H1 (cell line): ENCODE data around the gene RHOH. TPM values are rescaled to one million over a fixed set of nuclear protein-coding genes. Genes with fewer than 3 reads are reported as not detected.

ENCODE experiments used
- CTCF ChIA-PET: fragments of 300-600 bp; sonication (Branson Sonifier 250); formaldehyde crosslinking; loops from one replicate; lab custom pipeline; 2021; ENCODE audit not compliant: partially characterized antibody; lab: Charles Lee
- POLR2A ChIA-PET: fragments of 300-600 bp; sonication (Branson Sonifier 250); formaldehyde crosslinking; loops from one replicate; lab custom pipeline; 2021; ENCODE audit warnings: inconsistent platforms; ENCODE audit not compliant: partially characterized antibody; lab: Charles Lee
- DNase-seq, 2 experiments: peaks; one replicate each; pipeline versions ENCODE4 v3.0.0 to v3.0.0-alpha.2; 2010 to 2022; ENCODE audit warnings: low spot score in 2 of 2, low read depth in 1 of 2, mixed read lengths in 1 of 2
- FAIRE-seq: peaks from 2 replicates; lab custom pipeline; 2011; peaks lifted over from hg19 to GRCh38; lab: Jason Lieb, UNC
- H2AFZ ChIP-seq: 2 replicates; pipeline ENCODE4 v1.8.1; 2012; ENCODE audit warnings: low read length, inconsistent platforms
- H2AK5ac ChIP-seq: 2 replicates; pipeline ENCODE4 v1.6.1; 2013; ENCODE audit warnings: low read depth, low read length
- H2BK120ac ChIP-seq: replicated peaks from 2 replicates; pipeline ENCODE3; 2013; ENCODE audit warnings: low read depth, low read length, inconsistent platforms
- H2BK12ac ChIP-seq: 2 replicates; pipeline ENCODE4 v1.6.1; 2013; ENCODE audit warnings: low read depth, low read length
- H2BK15ac ChIP-seq: 2 replicates; pipeline ENCODE4 v1.6.1; 2013; ENCODE audit warnings: low read length
- H2BK20ac ChIP-seq: 2 replicates; pipeline ENCODE4 v1.6.1; 2013; ENCODE audit warnings: low read length
- H2BK5ac ChIP-seq: 2 replicates; pipeline ENCODE4 v1.6.1; 2013; ENCODE audit warnings: low read depth, low read length
- H3K14ac ChIP-seq: 2 replicates; pipeline ENCODE4 v1.6.1; 2013; ENCODE audit warnings: inconsistent platforms; ENCODE audit not compliant: insufficient read length
- H3K18ac ChIP-seq: 2 replicates; pipeline ENCODE4 v1.6.1; 2013; ENCODE audit warnings: low read length; ENCODE audit errors: extremely low read depth
- H3K23ac ChIP-seq: 2 replicates; pipeline ENCODE4 v1.6.1; 2013; ENCODE audit warnings: inconsistent platforms; ENCODE audit not compliant: insufficient read length
- H3K23me2 ChIP-seq: 2 replicates; pipeline ENCODE4 v1.6.1; 2013; ENCODE audit warnings: low read depth, low read length
- H3K27ac ChIP-seq: 2 replicates; pipeline ENCODE4 v1.6.1; 2011; ENCODE audit warnings: low read depth, low read length, inconsistent platforms
- H3K27me3 ChIP-seq, 4 experiments: replicated peaks in 1 of 4; 1 replicate in 1 of 4; 2 replicates in 3 of 4; pipeline versions ENCODE4 v1.6.1 to v1.8.1; 2011 to 2013; ENCODE audit warnings: low read length in 3 of 4, mild to moderate bottlenecking in 3 of 4, inconsistent platforms in 2 of 4, mixed read lengths in 2 of 4, moderate library complexity in 1 of 4; ENCODE audit not compliant: control insufficient read depth in 3 of 4, insufficient read depth in 3 of 4; ENCODE audit errors: extremely low read depth in 1 of 4
- H3K36me3 ChIP-seq, 4 experiments: 2 replicates each; pipeline versions ENCODE4 v1.6.1 to v1.8.1; 2011 to 2013; ENCODE audit warnings: mild to moderate bottlenecking in 4 of 4, low read length in 3 of 4, moderate library complexity in 2 of 4, control low read depth in 1 of 4, inconsistent platforms in 1 of 4; ENCODE audit not compliant: insufficient read depth in 4 of 4, control insufficient read depth in 2 of 4
- H3K4ac ChIP-seq: replicated peaks from 2 replicates; pipeline ENCODE3; 2013; ENCODE audit warnings: low read length, low read depth, mixed read lengths, inconsistent platforms; ENCODE audit not compliant: insufficient read length
- H3K4me1 ChIP-seq, 4 experiments: replicated peaks in 1 of 4; 1 replicate in 1 of 4; 2 replicates in 3 of 4; pipeline versions ENCODE4 v1.6.1 to v1.8.1; 2011 to 2013; ENCODE audit warnings: low read length in 3 of 4, inconsistent platforms in 2 of 4, mixed read lengths in 1 of 4; ENCODE audit not compliant: insufficient read depth in 4 of 4, control insufficient read depth in 3 of 4
- H3K4me2 ChIP-seq, 2 experiments: 2 replicates each; pipeline versions ENCODE4 v1.6.1 to v1.8.1; 2011 to 2013; ENCODE audit warnings: low read depth in 2 of 2, low read length in 2 of 2, control low read depth in 1 of 2, inconsistent platforms in 1 of 2, mild to moderate bottlenecking in 1 of 2; ENCODE audit not compliant: insufficient read depth in 1 of 2
- H3K4me3 ChIP-seq, 4 experiments: fragments of 200-600, 300-600 bp in 1 of 4; sonication (generic), shearing (Covaris generic), sonication (Bioruptor Twin) in 1 of 4; 2 replicates each; pipeline versions ENCODE4 v1.5.1 to v1.8.1; 2011 to 2016; ENCODE audit warnings: low read length in 4 of 4, low read depth in 3 of 4, control low read depth in 2 of 4, inconsistent platforms in 2 of 4, mild to moderate bottlenecking in 2 of 4, mixed read lengths in 1 of 4, moderate library complexity in 1 of 4; ENCODE audit not compliant: insufficient read depth in 2 of 4; ENCODE audit errors: extremely low read depth in 1 of 4
- H3K56ac ChIP-seq: replicated peaks from 2 replicates; pipeline ENCODE3; 2013; ENCODE audit warnings: low read depth, mild to moderate bottlenecking, mixed read lengths, low read length, inconsistent platforms; ENCODE audit not compliant: insufficient read length
- H3K79me1 ChIP-seq: 2 replicates; pipeline ENCODE4 v1.6.1; 2013; ENCODE audit warnings: low read depth, low read length, control low read depth
- H3K79me2 ChIP-seq, 2 experiments: 2 replicates each; pipeline versions ENCODE4 v1.6.1 to v1.8.1; 2012 to 2013; ENCODE audit warnings: low read length in 2 of 2, mild to moderate bottlenecking in 2 of 2, inconsistent platforms in 1 of 2; ENCODE audit not compliant: insufficient read depth in 2 of 2, control insufficient read depth in 1 of 2
- H3K9ac ChIP-seq, 4 experiments: replicated peaks in 1 of 4; 1 replicate in 1 of 4; 2 replicates in 3 of 4; pipeline versions ENCODE4 v1.6.1 to v1.8.1; 2011 to 2013; ENCODE audit warnings: low read depth in 3 of 4, low read length in 3 of 4, control low read depth in 2 of 4, mild to moderate bottlenecking in 2 of 4, moderate library complexity in 2 of 4, inconsistent platforms in 1 of 4; ENCODE audit errors: extremely low read depth in 1 of 4
- H3K9me3 ChIP-seq, 2 experiments: 2 replicates each; pipeline versions ENCODE4 v1.6.1 to v1.8.1; 2012 to 2013; ENCODE audit warnings: mild to moderate bottlenecking in 2 of 2, moderate library complexity in 2 of 2, control low read depth in 1 of 2, inconsistent platforms in 1 of 2, low read depth in 1 of 2, low read length in 1 of 2, mixed read lengths in 1 of 2; ENCODE audit not compliant: insufficient read depth in 2 of 2
- H4K20me1 ChIP-seq, 2 experiments: replicated peaks in 1 of 2; 2 replicates each; pipeline versions ENCODE3 to v1.8.1; 2011 to 2013; ENCODE audit warnings: inconsistent platforms in 2 of 2, low read length in 2 of 2, mild to moderate bottlenecking in 1 of 2; ENCODE audit not compliant: insufficient read depth in 2 of 2, control insufficient read depth in 1 of 2
- H4K5ac ChIP-seq: 2 replicates; pipeline ENCODE4 v1.6.1; 2013; ENCODE audit warnings: low read length, low read depth, mixed read lengths, inconsistent platforms; ENCODE audit not compliant: insufficient read length
- H4K8ac ChIP-seq: 2 replicates; pipeline ENCODE4 v1.8.0; 2013; ENCODE audit warnings: mild to moderate bottlenecking, moderate library complexity, low read length, inconsistent platforms; ENCODE audit not compliant: insufficient read depth; ENCODE audit errors: extremely low read depth
- H4K91ac ChIP-seq: replicated peaks from 2 replicates; pipeline ENCODE3; 2013; ENCODE audit warnings: low read length, mixed read lengths, inconsistent platforms; ENCODE audit not compliant: insufficient read length
- FOSL1 ChIP-seq: IDR thresholded peaks from 2 replicates; pipeline ENCODE4 v1.6.1; 2011; ENCODE audit warnings: mild to moderate bottlenecking, low read depth, low read length, moderate library complexity; ENCODE audit not compliant: insufficient read depth
- JUND ChIP-seq: IDR thresholded peaks from 2 replicates; pipeline ENCODE4 v1.6.1; 2011; ENCODE audit warnings: mild to moderate bottlenecking, improper control_type of control experiment, low read length
- TBP ChIP-seq: IDR thresholded peaks from 2 replicates; pipeline ENCODE4 v1.6.1; 2011; ENCODE audit warnings: low read depth, low read length, improper control_type of control experiment
- WGBS, 2 experiments: shearing (Covaris generic) in 1 of 2; methylation state at CpG; one replicate each; pipeline versions ENCODE4 v1.1.6 to v1.1.7; 2013 to 2015; ENCODE audit warnings: low lambda C conversion rate in 2 of 2, mixed read lengths in 2 of 2, inconsistent platforms in 1 of 2, low coverage in 1 of 2, missing lambda C conversion rate in 1 of 2; ENCODE audit not compliant: insufficient replicate concordance in 2 of 2, insufficient coverage in 1 of 2, insufficient read length in 1 of 2; ENCODE audit errors: extremely low coverage in 1 of 2, missing lambda C conversion rate in 1 of 2; 5-methylcytosine and 5-hydroxymethylcytosine counted together
- polyA plus RNA-seq, 7 experiments: library from polyadenylated mRNA; depleted of rRNA in 3 of 7; stranded (reverse) in 5 of 7; unstranded in 2 of 7; fragments of >200 nt in 5 of 7; fragments of 200-250 nt in 2 of 7; gene quantifications; 1 replicate in 5 of 7; 2 replicates in 1 of 7; 4 replicates in 1 of 7; pipeline versions ENCODE4 v1.2.1 to v1.2.3, GENCODE V29; 2011 to 2013; ENCODE audit warnings: missing spikeins in 2 of 7, mixed read lengths in 2 of 7
- total RNA-seq: library from RNA; stranded (reverse); fragmentation: NEBNext Ultra II Directional; extraction: Animal tissue kit (Norgen Biotek cat#: 25700); gene quantifications from 2 replicates; pipeline ENCODE4 v1.2.1, GENCODE V29; 2021

Gene RHOH
- total and polyA plus RNA-seq, 2 of the 8 experiments (the other 6 are each of a cell fraction or from before 2014, with no cell fraction given), result 5.9 to 6.9 TPM

GRCh38 chr4:40283413-40283812, 86.6 kb downstream of the RHOH start:
- DNase-seq (no peak), FAIRE-seq (no peak)
- TF ChIP-seq FOSL1 (no peak), TBP (no peak), JUND (no peak)
- WGBS, 2 experiments, result 74% methylated on average over 10 of the region's 10 CpGs; no CpG with 5 or more reads in 1 of the 2 experiments
- Histone ChIP-seq H4K8ac (no peak overlapping the region), H3K56ac (no peak overlapping the region), H2BK12ac (no peak overlapping the region), H2BK20ac (no peak overlapping the region), H4K20me1 (no peaks in the 10 kb centered on the region), H3K9me3 (no peaks in the 10 kb centered on the region), H2AK5ac (no peak overlapping the region), H3K14ac (no peak overlapping the region), H4K91ac (no peak overlapping the region), H3K27ac (no peak overlapping the region), H3K36me3 (no peaks in the 10 kb centered on the region), H3K4me3 (no peak overlapping the region), H3K4me1 (peaks cover 0 to 4% (median 2%) of the 10 kb centered on the region in 4 experiments; a peak in 3 of 7 replicates), H4K5ac (no peak overlapping the region), H3K79me1 (no peaks in the 10 kb centered on the region), H3K23ac (no peak overlapping the region), H3K9ac (no peak overlapping the region), H3K27me3 (no peaks in the 10 kb centered on the region), H3K79me2 (no peaks in the 10 kb centered on the region), H2BK5ac (no peak overlapping the region), H3K4me2 (no peak overlapping the region), H3K4ac (no peak overlapping the region), H2AFZ (peak overlapping the region; percentile 56; the same call in 1 of the 2 replicates), H3K18ac (no peak overlapping the region), H3K23me2 (no peaks in the 10 kb centered on the region), H2BK15ac (no peak overlapping the region), H2BK120ac (no peak overlapping the region)
- POLR2A ChIA-PET, result interaction anchor here (1.1 kb wide), 1 partner anchor 9 kb away, joined by 3 read pairs; no protein-coding TSS in a partner anchor
- CTCF ChIA-PET, result interaction anchor here (0.9 to 2.7 kb wide), 6 partner anchors 10 to 93 kb away, joined by 3 to 9 read pairs (median 4); no protein-coding TSS in a partner anchor
